PC-9 (cell line): ENCODE measurements around the gene CDC14C. TPM values are rescaled to one million over a fixed set of nuclear protein-coding genes. Genes with fewer than 3 reads are reported as not detected.

Experiments used
- BruUV-seq: library from RNA; stranded (reverse); fragments of 400-500 nt; replicated peaks from 2 replicates; lab custom pipeline; 2021; lab: Mats Ljungman, UMichigan
- CTCF ChIA-PET: fragments of 300-600 bp; sonication (Branson Sonifier 250); formaldehyde crosslinking; loops from one replicate; lab custom pipeline; 2022; ENCODE audit warnings: antibody characterized with exemption; lab: Charles Lee
- POLR2A ChIA-PET: fragments of 300-600 bp; sonication (Branson Sonifier 250); formaldehyde crosslinking; loops from one replicate; lab custom pipeline; 2022; ENCODE audit warnings: antibody characterized with exemption; ENCODE audit not compliant: unreplicated experiment; lab: Charles Lee
- DNase-seq, 2 experiments: peaks; one replicate each; pipeline versions ENCODE4 v3.0.0 to v3.0.0-alpha.2; 2015 to 2022; ENCODE audit warnings: mixed read lengths in 1 of 2
- H2AFZ ChIP-seq: fragments of 200-600 bp; sonication (generic); 2 replicates; pipeline ENCODE4 v1.8.1; 2017; ENCODE audit warnings: antibody characterized with exemption
- H3F3A ChIP-seq: fragments of 200-600 bp; sonication (generic); 2 replicates; pipeline ENCODE4 v1.8.1; 2017; ENCODE audit warnings: antibody characterized with exemption, mild to moderate bottlenecking, low read depth; ENCODE audit not compliant: insufficient read depth
- H3K27ac ChIP-seq: fragments of 200-600 bp; sonication (generic); 2 replicates; pipeline ENCODE4 v1.6.1; 2016; ENCODE audit warnings: mixed run types
- H3K27me3 ChIP-seq: fragments of 200-600 bp; sonication (generic); 2 replicates; pipeline ENCODE4 v1.6.1; 2016; ENCODE audit warnings: low read depth, mixed run types; ENCODE audit not compliant: insufficient read depth
- H3K36me3 ChIP-seq: fragments of 200-600 bp; sonication (generic); 2 replicates; pipeline ENCODE4 v1.6.1; 2016; ENCODE audit warnings: low read depth, mixed run types
- H3K4me1 ChIP-seq: fragments of 200-600 bp; sonication (generic); replicated peaks from 2 replicates; pipeline ENCODE4 v1.6.1; 2016; ENCODE audit warnings: mixed run types; ENCODE audit not compliant: insufficient read depth
- H3K4me2 ChIP-seq: fragments of 200-600 bp; sonication (generic); 2 replicates; pipeline ENCODE4 v1.6.1; 2017; ENCODE audit warnings: mixed run types
- H3K4me3 ChIP-seq: fragments of 200-600 bp; sonication (generic); 2 replicates; pipeline ENCODE4 v1.6.1; 2016; ENCODE audit warnings: mixed run types
- H3K79me2 ChIP-seq: fragments of 200-600 bp; sonication (generic); 2 replicates; pipeline ENCODE4 v1.6.1; 2017; ENCODE audit warnings: low read depth, mixed run types
- H3K9me2 ChIP-seq: fragments of 200-600 bp; sonication (generic); 2 replicates; pipeline ENCODE4 v1.8.1; 2017; ENCODE audit warnings: mild to moderate bottlenecking; ENCODE audit not compliant: insufficient read depth
- H3K9me3 ChIP-seq: fragments of 200-600 bp; sonication (generic); 2 replicates; pipeline ENCODE4 v1.8.1; 2016; ENCODE audit warnings: low read depth; ENCODE audit not compliant: insufficient read depth
- H4K20me1 ChIP-seq: fragments of 200-600 bp; sonication (generic); 2 replicates; pipeline ENCODE4 v1.8.1; 2017; ENCODE audit not compliant: insufficient read depth
- EZH2 ChIP-seq: fragments of 200-600 bp; sonication (generic); IDR thresholded peaks from 2 replicates; pipeline ENCODE4 v1.8.0; 2017; ENCODE audit warnings: antibody characterized with exemption, low read depth
- intact Hi-C: fragments of 100-400 bp; cut with micrococcal nuclease; formaldehyde crosslinking; loops from one replicate; pipeline ENCODE4 v1.10.0; 2022; ENCODE audit not compliant: unreplicated experiment
- total RNA-seq: library from RNA; stranded (reverse); gene quantifications from 2 replicates; pipeline ENCODE4 v1.2.3, GENCODE V29; 2021
- TF ChIP-seq, protein P1 (sequence below): fragments of 200-600 bp; sonication (generic); conservative IDR thresholded peaks from 2 replicates; pipeline ENCODE4 v1.6.1; 2017; ENCODE audit warnings: mixed run types, antibody characterized with exemption, mild to moderate bottlenecking, moderate library complexity

Gene CDC14C
- total RNA-seq, 1 experiment from 2014 or later = not detected

GRCh38 chr7:48880851-48881250 is 43.5 kb upstream of the CDC14C start:
- BruUV-seq = no TSS peak
- peaks cover 3% of the 10 kb centered on the region; the same call in 1 of the 2 replicates for H3K27me3 ChIP-seq
- ChIA-PET CTCF (no interaction called here), POLR2A (no interaction called here)
- no peak for DNase-seq
- intact Hi-C loops = no loop called here
- no peaks in the 10 kb centered on the region for H3K79me2 ChIP-seq
- no peak for TF ChIP-seq EZH2
- TF ChIP-seq, protein P1, sequence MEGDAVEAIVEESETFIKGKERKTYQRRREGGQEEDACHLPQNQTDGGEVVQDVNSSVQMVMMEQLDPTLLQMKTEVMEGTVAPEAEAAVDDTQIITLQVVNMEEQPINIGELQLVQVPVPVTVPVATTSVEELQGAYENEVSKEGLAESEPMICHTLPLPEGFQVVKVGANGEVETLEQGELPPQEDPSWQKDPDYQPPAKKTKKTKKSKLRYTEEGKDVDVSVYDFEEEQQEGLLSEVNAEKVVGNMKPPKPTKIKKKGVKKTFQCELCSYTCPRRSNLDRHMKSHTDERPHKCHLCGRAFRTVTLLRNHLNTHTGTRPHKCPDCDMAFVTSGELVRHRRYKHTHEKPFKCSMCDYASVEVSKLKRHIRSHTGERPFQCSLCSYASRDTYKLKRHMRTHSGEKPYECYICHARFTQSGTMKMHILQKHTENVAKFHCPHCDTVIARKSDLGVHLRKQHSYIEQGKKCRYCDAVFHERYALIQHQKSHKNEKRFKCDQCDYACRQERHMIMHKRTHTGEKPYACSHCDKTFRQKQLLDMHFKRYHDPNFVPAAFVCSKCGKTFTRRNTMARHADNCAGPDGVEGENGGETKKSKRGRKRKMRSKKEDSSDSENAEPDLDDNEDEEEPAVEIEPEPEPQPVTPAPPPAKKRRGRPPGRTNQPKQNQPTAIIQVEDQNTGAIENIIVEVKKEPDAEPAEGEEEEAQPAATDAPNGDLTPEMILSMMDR = no peak
- H3K27ac ChIP-seq = no peak overlapping the region
- no peak overlapping the region for H2AFZ ChIP-seq
- no peaks in the 10 kb centered on the region for H3K9me2 ChIP-seq
- H4K20me1 ChIP-seq = no peaks in the 10 kb centered on the region
- no peaks in the 10 kb centered on the region for H3F3A ChIP-seq
- no peak overlapping the region for H3K4me2 ChIP-seq
- no peaks in the 10 kb centered on the region for H3K9me3 ChIP-seq
- no peaks in the 10 kb centered on the region for H3K4me1 ChIP-seq
- H3K36me3 ChIP-seq = no peaks in the 10 kb centered on the region
- no peak overlapping the region for H3K4me3 ChIP-seq

DNA sequence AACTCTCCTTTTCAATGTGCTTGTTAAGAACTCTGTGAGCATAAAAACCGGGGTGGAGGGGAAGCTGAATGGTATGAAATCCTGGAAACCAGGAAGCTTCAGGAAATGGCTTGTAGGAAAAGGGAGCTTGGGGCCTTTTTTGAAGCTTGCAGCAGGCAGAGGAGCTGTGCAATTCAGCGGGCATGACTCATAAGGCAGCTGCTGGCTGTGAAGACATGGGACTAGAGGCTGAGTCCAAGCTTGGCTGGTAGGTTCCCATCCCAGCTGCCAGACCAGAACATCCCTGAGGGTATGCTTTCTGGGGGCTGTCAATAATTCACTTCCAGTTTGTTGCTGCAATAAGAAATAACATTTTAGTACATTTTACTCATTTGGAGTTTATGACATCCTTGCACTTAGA is 36.8 kb upstream of the CDC14C start:
- BruUV-seq = no TSS peak
- H2AFZ ChIP-seq = no peak overlapping the region
- CTCF ChIA-PET = no interaction called here
- no peak for DNase-seq
- H3K27ac ChIP-seq = no peak overlapping the region
- no peaks in the 10 kb centered on the region for H3K9me3 ChIP-seq
- no peak for TF ChIP-seq EZH2
- peaks cover 9% of the 10 kb centered on the region; the same call in 1 of the 2 replicates for H3K27me3 ChIP-seq
- H3K36me3 ChIP-seq = no peaks in the 10 kb centered on the region
- no peak overlapping the region for H3K4me3 ChIP-seq
- H4K20me1 ChIP-seq = no peaks in the 10 kb centered on the region
- intact Hi-C loops = no loop called here
- POLR2A ChIA-PET = no interaction called here
- no peaks in the 10 kb centered on the region for H3K9me2 ChIP-seq
- H3K4me1 ChIP-seq = no peaks in the 10 kb centered on the region
- no peaks in the 10 kb centered on the region for H3F3A ChIP-seq
- no peaks in the 10 kb centered on the region for H3K79me2 ChIP-seq
- H3K4me2 ChIP-seq = no peak overlapping the region

GRCh38 chr7:48894574-48894973 is 29.8 kb upstream of the CDC14C start:
- no peaks in the 10 kb centered on the region for H4K20me1 ChIP-seq
- no peaks in the 10 kb centered on the region for H3K9me2 ChIP-seq
- TF ChIP-seq, protein P1 = no peak
- TF ChIP-seq EZH2 = no peak
- intact Hi-C loops = no loop called here
- no peak overlapping the region for H3K4me2 ChIP-seq
- H3K27me3 ChIP-seq = no peaks in the 10 kb centered on the region
- no peak overlapping the region for H2AFZ ChIP-seq
- DNase-seq = no peak
- no TSS peak for BruUV-seq
- CTCF ChIA-PET = no interaction called here
- no peaks in the 10 kb centered on the region for H3K79me2 ChIP-seq
- H3K36me3 ChIP-seq = no peaks in the 10 kb centered on the region
- POLR2A ChIA-PET = no interaction called here
- H3K4me1 ChIP-seq = no peaks in the 10 kb centered on the region
- no peaks in the 10 kb centered on the region for H3K9me3 ChIP-seq
- no peak overlapping the region for H3K27ac ChIP-seq
- H3F3A ChIP-seq = no peaks in the 10 kb centered on the region
- H3K4me3 ChIP-seq = no peak overlapping the region

GRCh38 chr7:48899932-48900331 is 24.4 kb upstream of the CDC14C start:
- ChIA-PET POLR2A (no interaction called here), CTCF (no interaction called here)
- no peak for TF ChIP-seq EZH2
- TF ChIP-seq, protein P1 = no peak
- DNase-seq = no peak
- Histone ChIP-seq H2AFZ (no peak overlapping the region), H3K4me2 (no peak overlapping the region), H3K27ac (no peak overlapping the region), H3K4me1 (no peaks in the 10 kb centered on the region), H4K20me1 (no peaks in the 10 kb centered on the region), H3K4me3 (no peak overlapping the region), H3K27me3 (no peaks in the 10 kb centered on the region), H3K36me3 (no peaks in the 10 kb centered on the region), H3K9me2 (no peaks in the 10 kb centered on the region), H3F3A (no peaks in the 10 kb centered on the region), H3K9me3 (no peaks in the 10 kb centered on the region), H3K79me2 (no peaks in the 10 kb centered on the region)
- intact Hi-C loops = no loop called here
- no TSS peak for BruUV-seq
